Right atrium auricular region (tissue), 2 donors: ENCODE data around the gene UBR3. TPM values are rescaled to one million over a fixed set of nuclear protein-coding genes. Genes with fewer than 3 reads are reported as not detected.

Experiments
- DNase-seq: peaks from one replicate; pipeline ENCODE4 v3.0.0-alpha.2; 2019; ENCODE audit warnings: low spot score
- H3K27ac ChIP-seq, 2 donors: fragments of 200-600 bp; sonication (generic); 1 replicate in 1 of 2; 2 replicates in 1 of 2; pipeline ENCODE4 v1.5.1; 2016 to 2019
- H3K27me3 ChIP-seq, 2 donors: fragments of 200-600 bp; sonication (generic); one replicate each; pipeline versions ENCODE4 v1.5.1 to v1.6.0; 2017 to 2019
- H3K36me3 ChIP-seq: fragments of 200-600 bp; sonication (generic); one replicate; pipeline ENCODE4 v1.5.1; 2016
- H3K4me1 ChIP-seq, 2 donors: fragments of 200-600 bp; sonication (generic); one replicate each; pipeline versions ENCODE4 v1.5.1 to v1.6.0; 2017 to 2019
- H3K4me3 ChIP-seq, 2 donors: fragments of 200-600 bp; sonication (generic); 1 replicate in 1 of 2; 2 replicates in 1 of 2; pipeline ENCODE4 v1.5.1; 2017 to 2019; ENCODE audit warnings: mild to moderate bottlenecking in 1 of 2, moderate library complexity in 1 of 2
- H3K9me3 ChIP-seq, 2 donors: fragments of 200-600 bp; sonication (generic); one replicate each; pipeline ENCODE4 v1.5.1; 2019
- CTCF ChIP-seq, 2 donors: fragments of 200-600 bp; sonication (generic); IDR thresholded peaks; one replicate each; pipeline ENCODE4 v1.5.1; 2019; ENCODE audit warnings: antibody characterized with exemption in 2 of 2
- total RNA-seq, 2 donors: library from RNA; depleted of rRNA; stranded (reverse); fragments of >200 nt; gene quantifications; one replicate each; pipeline ENCODE4 v1.1.0, GENCODE V29; 2016

UBR3 gene
- total RNA-seq, 2 donors from 2014 or later = 56.5 to 93.6 TPM

DNA sequence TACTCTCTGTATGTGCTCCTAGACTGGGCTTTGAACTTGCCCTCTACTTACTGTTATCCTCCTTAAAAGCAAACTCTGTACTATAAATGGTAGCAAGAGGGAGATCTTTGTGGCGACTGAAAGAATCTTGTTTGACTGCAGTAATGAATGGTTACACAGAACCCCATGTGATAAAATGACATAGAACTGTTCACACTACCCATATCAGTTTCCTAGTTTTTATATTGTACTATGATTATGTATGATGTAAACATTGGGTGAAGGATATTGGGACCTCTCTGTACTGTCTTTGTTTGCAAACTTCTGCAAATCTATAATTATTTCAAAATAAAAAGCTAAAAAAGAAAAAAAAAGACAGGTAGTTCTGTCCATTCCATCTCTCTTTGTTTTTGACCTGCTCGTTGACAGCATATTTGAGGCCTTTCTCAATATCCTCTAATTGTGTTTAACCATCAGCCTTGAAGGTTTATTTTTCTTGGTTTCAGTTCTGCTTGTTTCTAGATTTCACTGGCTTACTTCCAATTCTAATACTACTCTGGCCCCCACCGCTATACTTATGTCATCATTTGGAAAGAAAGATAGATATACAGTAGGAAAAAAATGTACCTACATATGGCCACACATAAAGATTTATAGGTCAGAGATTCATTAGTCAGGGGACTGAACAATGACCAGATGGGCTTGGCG lies 271.5 kb downstream of the UBR3 start:
- Histone ChIP-seq H3K36me3 (no peaks in the 10 kb centered on the region), H3K9me3 (no peaks in the 10 kb centered on the region), H3K4me3 (no peak overlapping the region), H3K27me3 (no peaks in the 10 kb centered on the region), H3K4me1 (no peaks in the 10 kb centered on the region), H3K27ac (no peak overlapping the region)
- DNase-seq = no peak
- TF ChIP-seq CTCF (IDR thresholded peaks at IDR 0.05) = no peak

GRCh38 chr2:170101789-170102188 lies 274.5 kb downstream of the UBR3 start:
- Histone ChIP-seq H3K4me1 (no peaks in the 10 kb centered on the region), H3K4me3 (no peak overlapping the region), H3K9me3 (no peaks in the 10 kb centered on the region), H3K27ac (no peak overlapping the region), H3K36me3 (no peaks in the 10 kb centered on the region), H3K27me3 (no peaks in the 10 kb centered on the region)
- no peak for TF ChIP-seq CTCF (IDR thresholded peaks at IDR 0.05)
- DNase-seq = no peak

DNA sequence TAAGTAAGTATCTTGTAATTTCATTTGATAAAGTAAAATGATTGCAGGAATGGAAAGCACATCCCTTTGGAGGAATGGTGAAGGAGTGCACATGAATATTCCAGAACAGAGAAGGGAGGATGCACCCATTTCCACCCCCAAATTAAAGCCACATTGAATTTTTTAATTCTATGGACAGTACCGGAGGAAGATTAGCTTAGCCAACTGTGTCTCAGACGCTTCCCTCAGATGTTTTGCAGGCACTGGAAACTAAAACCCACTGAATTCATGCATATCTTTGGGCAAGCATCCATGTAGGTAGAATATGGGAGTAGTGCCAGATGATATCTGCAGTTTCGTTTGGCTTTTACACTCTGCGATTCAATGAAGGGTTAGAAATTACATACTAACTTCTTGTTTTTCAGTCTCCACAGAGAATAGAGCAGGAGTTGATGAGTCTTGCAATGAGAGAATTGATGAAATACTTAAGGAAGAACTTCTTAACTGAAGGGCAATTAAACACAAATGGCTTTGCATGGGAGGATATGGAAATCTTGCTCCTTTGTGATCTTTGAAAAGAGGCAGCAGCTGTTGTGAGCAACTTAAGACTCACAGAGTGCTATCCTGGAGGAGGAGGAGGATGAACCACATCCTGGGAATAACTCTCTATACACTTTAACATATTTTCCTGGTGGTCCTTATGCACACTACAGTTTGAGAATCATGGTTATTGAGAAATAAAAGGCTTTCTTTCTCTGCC lies 279.0 kb downstream of the UBR3 start:
- Histone ChIP-seq H3K36me3 (no peaks in the 10 kb centered on the region), H3K4me1 (no peaks in the 10 kb centered on the region), H3K27ac (no peak overlapping the region), H3K27me3 (no peaks in the 10 kb centered on the region), H3K4me3 (no peak overlapping the region), H3K9me3 (no peaks in the 10 kb centered on the region)
- no peak for TF ChIP-seq CTCF (IDR thresholded peaks at IDR 0.05)
- no peak for DNase-seq

DNA sequence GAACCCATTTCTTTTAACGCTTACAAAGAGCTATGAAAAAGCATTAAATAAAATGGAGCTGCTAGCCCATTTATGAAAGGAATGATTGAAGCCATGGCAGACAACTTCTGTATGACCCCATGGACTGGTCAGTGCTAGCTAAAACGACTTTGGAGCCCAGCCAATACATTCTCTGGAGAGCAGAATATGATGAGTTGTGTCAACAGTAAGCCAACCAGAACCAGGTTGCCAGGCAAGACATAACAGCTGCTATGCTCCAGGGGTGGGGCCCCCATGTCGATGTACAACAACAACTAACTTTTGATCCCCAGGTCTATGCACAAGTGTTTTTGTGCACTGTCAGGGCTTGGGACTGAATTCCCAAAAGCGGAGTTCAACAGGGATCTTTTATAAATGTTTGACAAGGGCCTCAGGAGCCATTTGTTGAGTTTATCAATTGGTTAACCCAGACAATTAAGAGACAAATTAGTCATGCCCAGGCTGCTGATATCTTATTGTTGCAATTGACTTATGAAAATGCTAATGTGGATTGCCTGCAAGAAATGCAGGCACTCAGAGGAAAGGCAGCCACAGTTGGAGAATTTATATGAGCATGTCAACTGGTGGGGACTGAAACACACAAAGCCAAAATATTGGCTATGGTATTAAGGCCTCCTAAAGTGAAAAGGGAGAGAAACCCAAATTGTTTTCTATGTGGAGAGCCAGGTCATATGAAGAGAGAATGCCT lies 286.1 kb downstream of the UBR3 start:
- Histone ChIP-seq H3K9me3 (no peaks in the 10 kb centered on the region), H3K27me3 (no peaks in the 10 kb centered on the region), H3K4me1 (no peaks in the 10 kb centered on the region), H3K36me3 (no peaks in the 10 kb centered on the region), H3K27ac (no peak overlapping the region), H3K4me3 (no peak overlapping the region)
- no peak for DNase-seq
- TF ChIP-seq CTCF (IDR thresholded peaks at IDR 0.05) = no peak

DNA sequence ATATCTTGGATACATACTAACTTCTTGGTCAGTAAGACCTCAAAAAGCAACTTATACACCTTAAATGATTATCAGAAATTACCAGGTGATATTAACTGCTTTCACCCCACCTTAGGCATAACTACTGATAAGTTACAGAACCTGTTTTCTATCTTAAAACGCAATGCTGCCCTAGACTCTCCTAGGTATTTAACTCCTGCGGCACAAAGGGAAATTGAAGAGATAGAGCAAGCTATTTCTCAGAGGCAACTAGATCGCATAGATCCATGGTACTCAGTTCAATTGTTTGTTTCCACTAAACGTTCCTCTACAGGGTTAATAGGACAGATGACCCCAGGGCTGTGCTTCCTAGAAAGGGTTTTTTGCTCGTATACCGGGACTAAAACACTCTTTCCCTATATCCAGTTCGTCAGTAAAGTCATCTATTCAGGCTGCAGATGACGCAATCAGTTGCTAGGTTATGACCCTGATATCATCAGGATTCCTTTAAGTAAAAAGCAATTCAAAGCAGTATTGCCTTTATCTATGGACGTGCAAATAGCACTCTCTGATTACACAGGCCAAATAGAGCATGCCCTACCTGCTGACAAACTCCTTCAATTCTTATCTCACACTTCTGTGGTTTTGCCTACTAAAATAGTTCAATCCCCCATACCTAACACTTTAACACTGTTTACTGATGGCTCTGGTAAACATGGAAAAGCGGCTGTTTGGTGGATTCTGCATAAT lies 288.4 kb downstream of the UBR3 start:
- DNase-seq = no peak
- no peak overlapping the region for H3K27ac ChIP-seq
- no peaks in the 10 kb centered on the region for H3K27me3 ChIP-seq
- H3K4me3 ChIP-seq = no peak overlapping the region
- no peak for TF ChIP-seq CTCF (IDR thresholded peaks at IDR 0.05)
- H3K36me3 ChIP-seq = no peaks in the 10 kb centered on the region
- no peaks in the 10 kb centered on the region for H3K4me1 ChIP-seq
- H3K9me3 ChIP-seq = no peaks in the 10 kb centered on the region
